ENCODE data around the gene DIAPH3. TPM values are rescaled to one million over a fixed set of nuclear protein-coding genes. Genes with fewer than 3 reads are reported as not detected.
A peak's percentile ranks its signal among the peaks of the same experiment; 100 is the strongest.

DIAPH3 gene
- total RNA-seq, 3 donors from 2014 or later: 1.3 to 5.7 (median 3.1) TPM

DNA sequence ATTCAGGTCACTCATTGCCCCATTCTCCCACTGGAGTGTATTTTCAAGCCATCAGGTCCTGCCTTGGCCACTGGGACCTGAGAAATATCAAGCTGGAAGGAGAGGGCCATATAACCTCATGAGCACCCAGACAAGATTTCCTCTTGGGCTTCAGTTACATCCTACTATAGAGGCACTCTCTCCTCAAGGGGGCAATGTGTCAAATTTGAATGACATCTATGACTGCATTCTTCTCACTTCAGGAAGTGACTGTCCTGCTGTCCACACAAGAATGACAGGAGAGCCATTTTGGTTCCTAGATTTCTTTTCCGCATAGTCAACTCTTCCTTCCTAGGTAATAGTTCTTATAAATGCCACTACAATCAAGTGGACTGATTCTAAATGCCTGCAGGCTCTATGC, 416.2 kb downstream of the DIAPH3 start:
- no peaks in the 10 kb centered on the region for H3K9me3 ChIP-seq
- intact Hi-C loops (cut with DNase I, micrococcal nuclease): no loop called here
- DNase-seq: no peak
- no peak for ATAC-seq
- H3K4me3 ChIP-seq: no peak overlapping the region
- H3K36me3 ChIP-seq (ENCODE audit: low read depth): no peaks in the 10 kb centered on the region
- no peaks in the 10 kb centered on the region for H3K4me1 ChIP-seq (ENCODE audit: low read depth)
- TF ChIP-seq, protein P1, sequence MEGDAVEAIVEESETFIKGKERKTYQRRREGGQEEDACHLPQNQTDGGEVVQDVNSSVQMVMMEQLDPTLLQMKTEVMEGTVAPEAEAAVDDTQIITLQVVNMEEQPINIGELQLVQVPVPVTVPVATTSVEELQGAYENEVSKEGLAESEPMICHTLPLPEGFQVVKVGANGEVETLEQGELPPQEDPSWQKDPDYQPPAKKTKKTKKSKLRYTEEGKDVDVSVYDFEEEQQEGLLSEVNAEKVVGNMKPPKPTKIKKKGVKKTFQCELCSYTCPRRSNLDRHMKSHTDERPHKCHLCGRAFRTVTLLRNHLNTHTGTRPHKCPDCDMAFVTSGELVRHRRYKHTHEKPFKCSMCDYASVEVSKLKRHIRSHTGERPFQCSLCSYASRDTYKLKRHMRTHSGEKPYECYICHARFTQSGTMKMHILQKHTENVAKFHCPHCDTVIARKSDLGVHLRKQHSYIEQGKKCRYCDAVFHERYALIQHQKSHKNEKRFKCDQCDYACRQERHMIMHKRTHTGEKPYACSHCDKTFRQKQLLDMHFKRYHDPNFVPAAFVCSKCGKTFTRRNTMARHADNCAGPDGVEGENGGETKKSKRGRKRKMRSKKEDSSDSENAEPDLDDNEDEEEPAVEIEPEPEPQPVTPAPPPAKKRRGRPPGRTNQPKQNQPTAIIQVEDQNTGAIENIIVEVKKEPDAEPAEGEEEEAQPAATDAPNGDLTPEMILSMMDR (IDR thresholded peaks at IDR 0.05): no peak

DNA sequence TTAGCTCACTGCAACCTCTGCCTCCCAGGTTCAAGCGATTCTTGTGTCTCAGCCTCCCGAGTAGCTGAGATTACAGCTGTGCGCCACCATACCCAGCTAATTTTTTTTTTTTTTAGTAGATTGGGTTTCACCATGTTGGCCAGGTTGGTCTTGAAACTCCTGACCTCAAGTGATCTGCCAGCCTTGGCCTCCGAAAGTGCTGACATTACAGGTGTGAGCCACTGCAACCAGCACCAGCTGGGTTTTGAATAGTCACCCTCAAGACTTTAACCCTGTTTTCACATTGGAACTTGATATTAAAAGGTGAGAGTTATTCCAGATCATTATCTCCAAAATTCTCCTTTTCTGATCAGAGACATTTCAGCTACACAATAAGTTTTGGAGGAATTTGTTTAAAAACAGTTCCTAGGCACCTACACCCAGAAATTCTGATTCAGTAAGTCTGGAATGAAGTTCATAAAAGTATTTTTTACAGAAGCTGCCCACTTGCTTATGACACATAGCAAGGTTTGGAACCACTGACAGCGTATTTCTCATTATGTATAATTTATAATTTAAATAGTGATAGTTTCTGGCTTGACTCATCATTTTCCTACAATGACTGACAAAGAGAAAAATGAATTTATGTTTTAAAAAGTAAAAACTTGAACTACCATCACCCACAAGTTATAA, 417.3 kb downstream of the DIAPH3 start:
- no peaks in the 10 kb centered on the region for H3K4me1 ChIP-seq (ENCODE audit: low read depth)
- no peak overlapping the region for H3K4me3 ChIP-seq
- ATAC-seq (no peak), DNase-seq (no peak)
- no peaks in the 10 kb centered on the region for H3K9me3 ChIP-seq
- intact Hi-C loops (cut with DNase I, micrococcal nuclease): no loop called here
- no peaks in the 10 kb centered on the region for H3K36me3 ChIP-seq (ENCODE audit: low read depth)
- TF ChIP-seq, protein P1 (IDR thresholded peaks at IDR 0.05): no peak

DNA sequence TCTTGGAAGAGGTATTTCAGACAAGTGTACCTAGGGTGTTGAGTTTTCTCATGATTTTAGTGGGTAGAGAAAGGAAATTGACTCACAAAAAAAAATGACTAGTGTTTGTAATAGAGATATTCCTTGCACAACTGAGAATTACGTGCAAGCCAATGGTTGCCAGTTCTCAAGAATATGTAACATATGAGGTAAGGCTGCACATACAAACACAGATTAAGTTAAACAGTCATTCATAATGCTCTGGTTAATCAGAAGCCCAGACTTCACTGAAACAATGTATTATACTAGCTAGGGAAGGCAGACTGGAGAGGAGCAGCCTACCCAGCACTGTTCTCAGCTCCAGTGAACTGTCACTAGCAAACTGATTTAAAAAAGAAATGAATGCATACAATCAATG, 418.3 kb downstream of the DIAPH3 start:
- TF ChIP-seq, protein P1 (IDR thresholded peaks at IDR 0.05): no peak
- H3K4me3 ChIP-seq: no peak overlapping the region
- H3K9me3 ChIP-seq: no peaks in the 10 kb centered on the region
- no peak for DNase-seq
- intact Hi-C loops (cut with DNase I, micrococcal nuclease): no loop called here
- no peaks in the 10 kb centered on the region for H3K4me1 ChIP-seq (ENCODE audit: low read depth)
- ATAC-seq: peak; percentile 38
- no peaks in the 10 kb centered on the region for H3K36me3 ChIP-seq (ENCODE audit: low read depth)

DNA sequence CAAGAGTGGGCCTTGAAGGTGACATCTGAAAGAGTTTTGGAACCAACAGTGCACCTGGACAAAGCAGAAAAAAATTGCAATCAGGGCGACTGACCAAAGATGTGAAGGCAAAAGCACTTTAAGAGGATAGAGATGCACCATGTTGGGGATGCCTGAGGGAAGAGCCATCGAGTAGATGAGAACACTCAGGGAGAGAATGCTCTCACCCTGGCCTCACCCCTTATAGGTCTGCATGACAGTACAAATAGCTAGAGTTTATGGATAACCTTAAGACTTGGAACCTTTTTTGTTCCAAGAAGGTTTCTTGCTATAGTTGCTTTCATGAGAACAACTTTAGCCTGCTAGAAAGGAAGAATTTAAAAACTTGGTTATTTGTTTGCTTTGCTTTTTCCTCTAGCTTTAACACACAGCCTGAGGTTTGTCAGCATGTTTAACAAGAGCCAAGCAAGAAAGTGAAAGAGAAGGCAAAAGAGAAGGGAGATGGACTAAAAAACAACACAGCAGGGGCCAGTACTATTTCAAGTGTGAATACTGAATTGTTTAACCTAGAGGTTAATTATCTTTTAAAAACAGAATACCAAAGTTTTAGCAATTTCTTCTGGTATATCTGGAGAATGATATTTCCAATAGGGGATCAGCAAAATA, 418.9 kb downstream of the DIAPH3 start:
- H3K9me3 ChIP-seq: no peaks in the 10 kb centered on the region
- no peaks in the 10 kb centered on the region for H3K4me1 ChIP-seq (ENCODE audit: low read depth)
- intact Hi-C loops (cut with DNase I, micrococcal nuclease): no loop called here
- ATAC-seq (no peak), DNase-seq (no peak)
- TF ChIP-seq, protein P1 (IDR thresholded peaks at IDR 0.05): no peak
- H3K36me3 ChIP-seq (ENCODE audit: low read depth): no peaks in the 10 kb centered on the region
- H3K4me3 ChIP-seq: no peak overlapping the region

DNA sequence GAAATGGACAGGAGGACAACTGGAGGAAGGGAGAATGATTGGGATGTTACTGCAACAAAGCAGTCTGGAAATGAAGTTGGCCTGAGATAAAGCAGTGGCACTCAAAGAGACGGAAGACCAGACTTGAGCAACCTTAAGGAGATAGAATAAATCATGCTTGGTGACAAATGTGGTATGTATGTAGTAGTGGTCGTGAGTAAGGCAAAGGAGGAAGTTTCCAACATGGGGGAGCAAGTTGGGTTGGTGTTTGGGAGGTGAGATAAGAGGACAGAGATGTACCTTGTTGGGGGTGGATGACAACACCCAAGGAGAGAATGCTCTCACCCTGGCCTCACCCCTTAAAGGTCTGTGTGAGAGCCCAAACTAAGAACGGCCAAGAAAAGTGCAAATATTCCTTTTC, 420.5 kb downstream of the DIAPH3 start:
- intact Hi-C loops (cut with DNase I, micrococcal nuclease): no loop called here
- Histone ChIP-seq H3K4me1 (ENCODE audit: low read depth) (no peaks in the 10 kb centered on the region), H3K4me3 (no peak overlapping the region), H3K36me3 (ENCODE audit: low read depth) (no peaks in the 10 kb centered on the region), H3K9me3 (no peaks in the 10 kb centered on the region)
- TF ChIP-seq, protein P1 (IDR thresholded peaks at IDR 0.05): no peak
- no peak for ATAC-seq
- no peak for DNase-seq
